Thoracic aorta (tissue), 2 donors: ENCODE data around the gene GALNT12. TPM values are rescaled to one million over a fixed set of nuclear protein-coding genes. Genes with fewer than 3 reads are reported as not detected.
A peak's percentile ranks its signal among the peaks of the same experiment; 100 is the strongest.

ENCODE experiments used
- ATAC-seq: fragments of 150-250 bp; one replicate; pipeline ENCODE4 v1.8.0; 2017; ENCODE audit warnings: low read depth; ENCODE audit not compliant: insufficient number of reproducible peaks, low FRiP score
- DNase-seq: peaks from one replicate; pipeline ENCODE4 v3.0.0-alpha.2; 2020; ENCODE audit warnings: low spot score
- H3K27ac ChIP-seq, 2 donors: fragments of 200-600 bp; sonication (generic); 1 replicate in 1 of 2; 2 replicates in 1 of 2; pipeline ENCODE4 v1.5.1; 2016; ENCODE audit warnings: mild to moderate bottlenecking in 2 of 2, moderate library complexity in 2 of 2
- H3K27me3 ChIP-seq: fragments of 200-600 bp; sonication (generic); replicated peaks from 2 replicates; pipeline ENCODE4 v1.6.0; 2016; ENCODE audit warnings: mild to moderate bottlenecking; ENCODE audit not compliant: insufficient read depth
- H3K36me3 ChIP-seq: fragments of 200-600 bp; sonication (generic); one replicate; pipeline ENCODE4 v1.5.1; 2016
- H3K4me1 ChIP-seq, 2 donors: fragments of 200-600 bp; sonication (generic); 1 replicate in 1 of 2; 2 replicates in 1 of 2; pipeline versions ENCODE4 v1.5.1 to v1.6.0; 2016; ENCODE audit warnings: low read depth in 2 of 2, mild to moderate bottlenecking in 1 of 2; ENCODE audit not compliant: control insufficient read depth in 1 of 2
- H3K4me3 ChIP-seq: fragments of 200-600 bp; sonication (generic); 2 replicates; pipeline ENCODE4 v1.5.1; 2016; ENCODE audit warnings: mild to moderate bottlenecking
- H3K9me3 ChIP-seq: fragments of 200-600 bp; sonication (generic); 2 replicates; pipeline ENCODE4 v1.5.1; 2016
- CTCF ChIP-seq: fragments of 200-600 bp; sonication (generic); IDR thresholded peaks from one replicate; pipeline ENCODE4 v1.5.1; 2019; ENCODE audit warnings: antibody characterized with exemption
- total RNA-seq, 2 donors: library from RNA; depleted of rRNA; stranded (reverse); fragments of >200 nt; gene quantifications; one replicate each; pipeline versions ENCODE4 v1.1.0 to v1.2.3, GENCODE V29; 2016

GALNT12 gene
- total RNA-seq, 2 donors from 2014 or later: 6.8 to 30.1 TPM

- H3K27me3 ChIP-seq: no peaks in the 10 kb centered on the region
- no peaks in the 10 kb centered on the region for H3K9me3 ChIP-seq
- H3K4me3 ChIP-seq: no peak overlapping the region
- no peak for DNase-seq
- H3K36me3 ChIP-seq: no peaks in the 10 kb centered on the region
- no peak overlapping the region for H3K27ac ChIP-seq
- peaks cover 11 to 38% of the 10 kb centered on the region in 2 donors for H3K4me1 ChIP-seq
- no peak for TF ChIP-seq CTCF
- ATAC-seq: no peak
These were observed 14.4 kb upstream of the GALNT12 start for GRCh38 chr9:98793031-98793430.

GRCh38 chr9:98794802-98795201, 12.7 kb upstream of the GALNT12 start:
- ATAC-seq (no peak), DNase-seq (no peak)
- peak overlapping the region; percentile 77 for H3K4me3 ChIP-seq
- H3K27ac ChIP-seq: no peak overlapping the region
- no peaks in the 10 kb centered on the region for H3K36me3 ChIP-seq
- no peaks in the 10 kb centered on the region for H3K27me3 ChIP-seq
- peaks cover 12 to 44% of the 10 kb centered on the region in 2 donors for H3K4me1 ChIP-seq
- TF ChIP-seq CTCF: no peak
- H3K9me3 ChIP-seq: no peaks in the 10 kb centered on the region

GRCh38 chr9:98795295-98795955, 12.0 kb upstream of the GALNT12 start:
- no peak for DNase-seq
- Histone ChIP-seq H3K27me3 (no peaks in the 10 kb centered on the region), H3K9me3 (no peaks in the 10 kb centered on the region), H3K36me3 (no peaks in the 10 kb centered on the region), H3K4me1 (peaks cover 14 to 48% of the 10 kb centered on the region in 2 donors), H3K27ac (peak overlapping the region; percentile 43 to 50), H3K4me3 (peak overlapping the region; percentile 77)
- TF ChIP-seq CTCF: no peak
- ATAC-seq: no peak

- ATAC-seq (no peak), DNase-seq (no peak)
- H3K27me3 ChIP-seq: no peaks in the 10 kb centered on the region
- peaks cover 11 to 44% of the 10 kb centered on the region in 2 donors for H3K4me1 ChIP-seq
- peak overlapping the region; percentile 43 to 50 for H3K27ac ChIP-seq
- H3K4me3 ChIP-seq: peak overlapping the region; percentile 77
- no peaks in the 10 kb centered on the region for H3K36me3 ChIP-seq
- H3K9me3 ChIP-seq: no peaks in the 10 kb centered on the region
- no peak for TF ChIP-seq CTCF
These were observed 11.5 kb upstream of the GALNT12 start for GRCh38 chr9:98795970-98796363.

- H3K36me3 ChIP-seq: no peaks in the 10 kb centered on the region
- H3K4me3 ChIP-seq: peak within 1 kb of the TSS; percentile 77
- ATAC-seq (peak; percentile 89), DNase-seq (no peak)
- TF ChIP-seq CTCF: peak; percentile 32
- H3K9me3 ChIP-seq: no peaks in the 10 kb centered on the region
- peaks cover 11 to 40% of the 10 kb centered on the region in 2 donors for H3K4me1 ChIP-seq
- no peaks in the 10 kb centered on the region for H3K27me3 ChIP-seq
- peak within 1 kb of the TSS; percentile 70 to 84 for H3K27ac ChIP-seq
These were observed 10.9 kb upstream of the GALNT12 start, which contains the start of gene ANKS6 for GRCh38 chr9:98796364-98797101. Gene ANKS6 (minus strand): TSS chr9:98796555. CDS start chr9:98796491, 64 bp downstream.
